NCI-H146 treated with DMSO at 0.1 percent for 48 hours (cell line): ENCODE results near the gene ZNF282.

Source experiments
- DNase-seq: peaks from one replicate; lab custom pipeline; 2025; ENCODE audit not compliant: unreplicated experiment; lab: John Stamatoyannopoulos, UW

Gene ZNF282

DNA sequence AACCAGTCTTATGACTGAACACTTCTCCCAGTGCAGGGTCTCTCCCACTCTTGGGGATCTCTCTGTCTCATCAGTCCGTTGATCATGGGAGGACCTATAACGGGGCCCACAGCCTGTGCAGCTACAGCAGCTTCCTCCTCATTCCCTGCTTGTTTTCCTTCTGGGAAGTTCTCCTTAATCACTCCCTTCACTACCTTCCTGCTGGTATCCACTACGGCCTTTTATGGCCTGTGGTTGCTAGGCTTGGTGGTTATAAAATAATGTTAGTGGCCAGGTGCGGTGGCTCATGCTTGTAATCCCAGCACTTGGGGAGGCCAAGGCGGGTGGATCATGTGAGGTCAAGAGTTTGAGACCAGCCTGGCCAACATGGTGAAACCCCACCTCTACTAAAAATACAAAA is 3.5 kb upstream of the ZNF282 start:
- no peak for DNase-seq

DNA sequence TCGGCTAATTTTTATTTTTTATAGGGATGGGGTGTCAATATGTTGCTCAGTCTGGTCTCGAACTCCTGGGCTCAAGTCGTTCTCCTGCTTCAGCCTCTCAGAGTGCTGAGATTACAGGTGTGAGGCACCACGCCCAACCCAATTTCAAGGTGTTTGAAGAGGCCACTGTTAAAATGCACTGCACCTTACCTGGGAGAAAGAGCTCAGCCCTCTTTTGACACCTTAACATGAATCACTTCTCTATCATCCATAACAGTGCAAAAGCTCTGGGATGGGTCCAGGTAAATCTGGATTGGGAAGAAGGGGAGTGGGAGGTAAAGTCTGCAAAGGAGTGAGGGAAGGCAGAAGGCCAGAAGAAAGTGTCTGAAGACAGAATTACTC is 557 bp upstream of the ZNF282 start:
- no peak for DNase-seq

DNA sequence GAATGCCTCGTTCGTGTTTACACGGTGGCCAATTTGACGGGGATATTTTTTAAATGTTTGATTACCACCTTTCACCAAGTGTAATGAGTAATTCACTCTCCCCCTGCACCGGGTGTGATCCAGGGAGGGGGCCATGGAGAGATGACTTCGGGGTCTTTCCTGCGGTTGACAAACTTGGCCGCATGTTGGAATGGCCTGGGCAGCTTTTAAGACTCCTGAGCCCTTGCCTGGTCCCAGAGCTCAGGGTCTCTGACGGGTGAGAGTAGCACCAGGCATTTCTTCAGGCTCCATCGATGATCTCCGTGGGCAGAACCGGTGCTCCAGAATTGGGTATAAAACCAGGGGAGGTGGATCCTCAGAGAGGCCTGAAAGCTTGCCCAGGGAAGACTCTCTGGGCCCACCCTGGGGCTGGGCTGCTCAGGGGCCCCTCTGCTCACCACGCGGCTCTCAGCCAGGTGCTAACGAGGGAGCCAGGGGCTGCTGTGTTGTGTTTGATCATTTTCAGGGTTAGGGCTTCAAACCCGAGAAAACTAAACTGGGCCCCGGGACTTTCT is 882 bp downstream of the ZNF282 start:
- no peak for DNase-seq

DNA sequence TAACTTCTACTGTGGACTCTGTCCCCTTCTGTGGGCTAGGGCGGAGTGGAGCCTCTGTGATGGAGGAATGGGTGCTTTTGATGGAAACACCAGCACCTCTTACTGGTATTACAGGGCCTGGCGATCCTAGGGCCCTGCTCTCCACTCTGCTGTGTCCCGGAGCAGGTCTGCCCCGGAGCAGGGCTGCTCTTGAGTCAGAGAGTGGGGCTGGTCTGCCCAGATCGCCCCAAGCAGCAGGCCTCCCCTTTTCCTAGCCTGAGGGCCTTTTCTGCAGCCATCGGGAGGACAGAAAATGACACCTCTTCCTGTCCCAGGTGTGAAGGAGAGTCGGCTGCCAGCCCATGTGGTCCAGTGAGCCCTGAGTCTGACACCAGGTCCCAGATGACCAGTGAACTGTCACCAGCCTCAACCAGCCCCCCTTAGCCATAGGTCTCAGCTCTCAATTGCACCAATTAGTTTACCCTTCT is 1.4 kb downstream of the ZNF282 start:
- no peak for DNase-seq

DNA sequence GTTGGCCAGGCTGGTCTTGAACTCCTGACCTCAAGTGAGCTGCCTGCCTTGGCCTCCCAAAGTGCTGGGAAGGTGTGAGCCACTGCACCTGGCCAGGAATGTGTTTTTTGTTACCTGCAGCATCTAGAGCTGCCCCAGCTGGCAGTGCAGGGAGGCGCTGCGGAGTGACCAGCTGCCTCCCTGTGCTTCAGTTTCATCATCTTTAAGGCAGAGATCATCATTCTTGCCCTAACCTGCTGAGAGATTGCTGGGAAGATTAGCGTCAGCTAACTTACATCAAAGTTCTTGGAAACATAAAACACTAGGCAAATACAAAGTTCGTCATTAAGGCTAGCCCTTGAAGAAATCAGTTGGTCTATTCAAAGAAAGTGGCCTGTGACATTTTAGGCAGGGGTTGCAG is 2.3 kb downstream of the ZNF282 start:
- no peak for DNase-seq

DNA sequence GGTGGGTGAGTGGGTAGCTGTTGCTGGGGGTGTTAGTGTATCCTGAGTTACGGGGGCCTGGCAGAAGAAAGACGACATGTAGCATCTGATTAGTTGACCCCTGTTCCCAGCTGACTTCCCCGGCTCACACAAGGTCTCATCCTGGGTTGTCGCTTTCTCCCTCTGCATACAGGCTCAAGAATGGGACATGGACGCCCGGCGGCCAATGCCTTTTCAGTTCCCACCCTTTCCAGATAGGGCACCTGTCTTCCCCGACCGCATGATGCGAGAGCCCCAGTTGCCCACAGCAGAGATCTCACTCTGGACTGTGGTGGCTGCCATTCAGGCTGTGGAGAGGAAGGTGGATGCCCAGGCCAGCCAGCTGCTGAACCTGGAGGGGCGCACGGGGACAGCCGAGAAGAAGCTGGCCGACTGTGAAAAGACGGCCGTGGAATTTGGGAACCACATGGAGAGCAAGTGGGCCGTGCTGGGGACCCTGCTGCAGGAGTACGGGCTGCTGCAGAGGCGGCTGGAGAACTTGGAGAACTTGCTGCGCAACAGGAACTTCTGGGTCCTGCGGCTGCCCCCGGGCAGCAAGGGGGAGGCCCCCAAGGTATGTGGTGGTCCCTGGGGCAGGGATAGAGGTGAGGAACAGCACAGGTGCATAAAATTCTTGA is 2.9 kb downstream of the ZNF282 start:
- no peak for DNase-seq

DNA sequence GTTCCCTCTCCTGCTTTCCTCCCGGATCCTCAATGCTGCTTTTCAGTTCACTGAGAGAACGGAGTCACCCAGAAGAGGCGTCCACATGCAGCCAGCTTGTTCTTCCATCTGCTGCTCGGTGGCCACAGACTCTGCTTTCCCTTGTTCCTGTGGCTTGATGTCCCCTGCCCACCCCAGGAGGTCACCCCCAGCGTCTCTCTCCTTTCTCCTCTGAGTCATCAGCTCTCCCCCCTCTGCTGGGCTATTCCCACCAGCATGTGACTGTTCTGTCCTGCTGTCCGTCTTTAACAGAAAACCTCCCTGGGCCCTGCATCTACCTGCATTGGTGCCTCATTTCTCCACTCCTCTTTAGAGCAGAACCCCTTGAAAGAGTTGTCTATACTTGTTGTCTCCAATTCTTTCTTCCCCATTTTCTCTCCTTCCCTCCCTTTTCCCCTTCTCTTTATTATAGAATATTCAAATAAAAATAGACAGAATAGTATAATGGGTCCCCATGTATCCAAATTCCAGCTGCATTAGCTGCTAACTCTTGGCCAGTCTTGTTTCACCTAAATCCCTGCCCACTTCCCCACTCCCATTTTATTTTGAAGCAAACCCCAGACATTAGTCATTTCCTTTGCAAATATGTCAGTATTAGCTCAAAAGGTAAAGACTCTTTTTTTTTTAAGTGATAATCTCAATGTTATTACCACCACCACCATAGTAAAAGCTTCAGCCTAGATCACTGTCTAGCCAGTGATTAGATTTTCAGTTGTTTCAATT is 4.1 kb downstream of the ZNF282 start:
- no peak for DNase-seq

DNA sequence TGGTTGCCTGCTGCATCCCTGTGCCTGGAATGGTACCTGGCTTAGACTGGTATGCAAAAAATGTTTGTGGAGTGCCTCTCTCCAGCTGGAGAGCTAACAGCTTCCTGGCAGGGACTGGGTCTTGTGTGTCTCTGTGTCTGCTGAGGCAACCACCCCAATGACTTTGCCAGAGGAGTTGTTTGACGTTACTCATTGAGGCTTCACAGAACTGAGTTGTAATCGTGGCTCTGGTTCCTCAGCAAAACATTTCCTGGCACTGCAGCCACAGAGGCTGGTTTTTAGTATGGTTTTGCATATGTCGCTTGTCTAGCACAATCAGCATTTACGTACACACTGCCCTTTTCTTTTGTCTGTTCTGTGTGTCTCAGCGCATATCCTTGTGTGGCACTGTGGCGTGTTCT is 7.5 kb downstream of the ZNF282 start:
- DNase-seq = no peak

DNA sequence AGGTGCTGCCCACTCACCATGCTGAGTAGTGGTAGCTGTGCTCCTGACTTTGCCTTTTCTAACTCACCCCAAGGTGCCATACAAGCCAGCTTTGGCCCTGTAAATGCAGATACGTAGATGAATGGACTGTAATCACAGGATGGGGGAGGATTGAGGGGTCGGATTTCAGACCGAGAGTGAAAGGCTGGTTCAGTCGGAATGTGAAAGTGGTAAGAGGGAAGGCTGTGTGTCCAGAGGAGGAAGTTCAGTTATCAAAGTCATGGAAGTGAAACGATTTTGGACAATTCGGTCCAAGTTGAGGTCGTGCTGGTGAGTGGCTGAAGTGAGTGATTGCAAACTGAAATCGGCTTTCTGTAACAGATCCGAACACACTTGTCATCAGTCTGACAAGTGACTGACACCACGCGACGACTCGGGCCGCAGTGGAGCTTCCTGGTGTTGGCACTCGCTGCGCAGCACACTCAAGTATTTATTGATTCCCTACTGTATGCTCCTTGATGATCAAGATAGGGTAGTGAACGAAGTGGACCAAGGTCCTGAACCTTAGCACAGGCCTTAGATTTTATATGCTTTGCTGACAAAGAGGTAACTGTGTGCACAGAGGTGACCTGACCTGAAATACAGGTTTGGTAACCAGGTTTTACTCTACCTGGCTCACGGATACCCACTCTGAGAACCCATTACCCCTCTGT is 10.5 kb downstream of the ZNF282 start:
- no peak for DNase-seq

DNA sequence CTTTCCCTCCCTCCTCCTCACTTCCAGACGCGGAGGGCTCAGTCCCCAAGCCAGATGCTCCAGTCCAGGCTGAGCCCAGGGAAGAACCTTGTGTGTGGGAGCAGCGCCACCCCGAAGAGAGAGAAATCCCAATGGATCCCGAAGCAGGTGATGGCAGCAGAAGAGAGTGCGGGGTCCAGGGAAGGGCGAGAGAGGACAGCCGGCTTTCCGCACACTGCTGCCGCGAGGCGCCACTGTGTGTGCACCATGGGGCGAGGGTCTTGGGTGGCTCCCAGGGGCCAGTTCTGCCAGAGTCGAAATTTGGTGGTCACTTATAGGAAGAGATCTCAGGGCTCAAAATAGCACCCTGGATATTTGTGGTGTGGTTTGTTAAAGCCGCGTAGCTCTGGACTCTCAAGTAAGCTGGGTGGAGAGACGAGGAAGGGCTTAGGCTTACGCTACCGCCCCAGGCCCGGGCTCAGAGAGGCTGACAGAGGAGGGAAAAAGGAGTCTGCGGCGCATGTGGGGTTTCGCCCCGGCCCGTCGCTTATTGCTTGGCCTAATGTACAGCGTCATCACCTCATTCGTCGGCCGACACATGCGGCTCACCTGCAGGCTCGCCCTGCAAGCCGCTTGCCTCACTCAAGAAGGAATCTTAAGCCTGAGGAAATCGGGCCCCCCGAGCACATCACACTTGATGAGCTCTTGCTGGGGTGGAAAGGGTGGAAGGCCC is 12.1 kb downstream of the ZNF282 start:
- DNase-seq = no peak

DNA sequence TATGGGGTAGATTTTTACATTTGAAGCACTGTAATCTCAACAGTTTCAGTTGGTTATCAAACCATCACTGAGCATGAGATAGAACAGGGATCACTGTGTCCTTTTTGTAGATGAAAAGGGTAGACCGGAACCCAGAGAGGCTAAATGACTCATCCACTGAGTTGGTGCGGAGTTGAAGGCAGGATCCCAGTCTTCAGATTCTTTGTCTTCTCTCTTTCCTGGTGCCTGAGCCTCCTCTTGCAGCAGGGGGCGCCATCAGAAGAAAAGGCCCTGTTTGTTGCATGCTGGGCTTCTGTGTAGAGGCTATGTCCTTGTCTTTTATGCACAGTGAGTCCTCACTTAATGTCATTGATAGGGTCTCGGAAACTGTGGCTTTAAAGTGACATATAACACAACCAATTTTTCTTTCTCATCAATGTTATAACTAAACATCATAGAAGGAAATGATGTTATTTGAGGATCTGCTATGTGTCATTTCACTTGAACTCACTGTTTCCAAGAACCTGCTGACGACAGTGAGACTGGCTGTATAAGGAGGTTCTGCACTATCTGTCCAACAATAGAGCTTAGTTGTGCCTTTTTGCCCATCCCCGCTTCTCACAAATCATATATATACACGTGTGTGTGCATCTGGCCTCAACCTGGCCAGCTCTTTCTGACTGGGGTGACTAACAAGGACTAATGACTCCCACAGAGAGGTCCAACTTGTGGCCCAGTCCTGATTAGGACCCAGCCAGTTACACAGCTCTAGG is 14.3 kb downstream of the ZNF282 start:
- DNase-seq = no peak

DNA sequence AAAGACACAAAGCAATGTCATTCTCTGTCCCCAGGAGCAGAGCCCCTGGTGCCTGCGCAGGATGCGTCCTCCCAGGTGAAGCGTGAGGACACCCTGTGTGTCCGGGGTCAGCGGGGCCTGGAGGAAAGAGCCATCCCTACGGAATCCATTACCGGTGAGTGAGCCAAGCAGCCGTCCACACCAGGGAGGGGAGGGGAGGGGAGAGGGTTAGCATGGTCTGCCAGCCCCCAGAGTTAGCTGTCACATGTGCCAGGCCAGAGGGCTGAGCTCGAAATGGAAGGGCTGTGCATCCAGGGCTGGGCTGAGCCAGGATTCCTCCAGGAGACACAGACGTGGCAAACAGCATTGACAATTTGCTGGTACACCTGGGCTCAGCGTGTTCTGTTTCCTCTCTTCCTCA is 15.2 kb downstream of the ZNF282 start:
- DNase-seq = no peak

DNA sequence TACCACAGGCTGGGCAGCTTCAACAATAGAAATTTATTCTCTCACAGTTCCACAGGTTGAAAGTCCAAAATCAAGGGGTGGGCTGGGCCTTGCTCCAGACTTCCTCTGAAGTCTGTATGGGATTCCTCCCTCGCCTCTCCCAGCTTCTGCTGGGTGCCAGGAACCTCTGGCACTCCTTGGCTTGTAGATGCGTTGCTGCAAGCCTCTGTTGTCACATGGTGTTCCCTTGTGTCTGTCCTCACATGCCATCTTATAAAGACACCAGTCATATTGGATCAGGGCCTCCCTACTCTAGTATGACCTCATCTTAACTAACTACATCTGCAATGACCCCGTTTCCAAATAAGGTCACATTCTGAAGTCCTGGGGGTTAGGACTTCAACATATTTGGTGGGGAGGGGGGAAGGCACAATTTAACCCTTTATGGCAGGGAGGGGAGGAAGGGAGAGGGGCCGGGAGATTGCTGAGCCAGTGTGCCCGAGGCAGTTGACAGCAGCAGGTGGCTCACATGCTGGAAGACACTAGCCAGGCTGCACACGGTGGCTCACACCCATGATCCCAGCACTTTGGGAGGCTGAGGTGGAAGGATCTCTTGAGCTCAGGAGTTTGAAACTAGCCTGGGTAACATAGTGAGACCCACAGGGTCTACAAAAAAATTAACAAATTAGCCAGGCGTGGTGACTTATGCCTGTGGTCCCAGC is 18.8 kb downstream of the ZNF282 start:
- no peak for DNase-seq

DNA sequence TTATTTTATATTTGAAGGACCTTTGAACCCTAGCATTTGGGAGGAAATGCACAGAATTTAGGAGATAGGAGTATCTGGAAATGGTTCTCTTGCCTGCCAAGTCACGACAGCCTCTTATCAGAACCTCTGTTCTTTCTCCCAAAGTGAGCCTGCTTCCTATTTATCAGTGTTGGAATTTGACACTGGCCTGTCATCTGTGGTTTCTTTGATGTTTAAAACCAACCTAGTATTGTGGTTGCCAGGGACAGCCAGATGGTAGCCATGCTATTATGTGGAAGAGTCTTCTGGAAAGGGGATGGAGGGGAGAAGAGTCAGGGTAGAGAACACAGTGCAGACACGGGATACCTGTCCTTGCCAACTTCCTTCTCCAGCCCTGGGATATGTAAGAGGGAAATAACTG is 21.1 kb downstream of the ZNF282 start:
- no peak for DNase-seq

DNA sequence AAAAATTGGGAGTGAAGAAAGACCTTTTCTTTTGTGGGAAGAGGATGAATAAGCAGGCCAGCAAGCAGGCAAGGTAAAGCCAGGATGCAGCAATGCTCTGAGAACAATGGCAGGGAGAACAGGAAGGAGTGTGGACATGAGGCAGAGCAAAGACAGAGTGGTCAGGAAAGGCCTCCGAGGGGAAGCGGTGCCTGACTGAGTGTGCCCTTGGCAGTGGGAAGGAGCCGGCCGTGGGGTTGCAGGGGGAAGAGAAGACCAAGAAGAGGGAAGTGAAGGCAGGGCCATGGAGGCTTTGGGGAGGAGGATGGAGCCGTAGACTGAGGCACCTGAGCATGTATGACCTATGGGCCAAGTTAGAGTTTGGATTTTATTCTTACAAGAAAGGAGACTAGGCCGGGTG is 22.2 kb downstream of the ZNF282 start:
- no peak for DNase-seq

DNA sequence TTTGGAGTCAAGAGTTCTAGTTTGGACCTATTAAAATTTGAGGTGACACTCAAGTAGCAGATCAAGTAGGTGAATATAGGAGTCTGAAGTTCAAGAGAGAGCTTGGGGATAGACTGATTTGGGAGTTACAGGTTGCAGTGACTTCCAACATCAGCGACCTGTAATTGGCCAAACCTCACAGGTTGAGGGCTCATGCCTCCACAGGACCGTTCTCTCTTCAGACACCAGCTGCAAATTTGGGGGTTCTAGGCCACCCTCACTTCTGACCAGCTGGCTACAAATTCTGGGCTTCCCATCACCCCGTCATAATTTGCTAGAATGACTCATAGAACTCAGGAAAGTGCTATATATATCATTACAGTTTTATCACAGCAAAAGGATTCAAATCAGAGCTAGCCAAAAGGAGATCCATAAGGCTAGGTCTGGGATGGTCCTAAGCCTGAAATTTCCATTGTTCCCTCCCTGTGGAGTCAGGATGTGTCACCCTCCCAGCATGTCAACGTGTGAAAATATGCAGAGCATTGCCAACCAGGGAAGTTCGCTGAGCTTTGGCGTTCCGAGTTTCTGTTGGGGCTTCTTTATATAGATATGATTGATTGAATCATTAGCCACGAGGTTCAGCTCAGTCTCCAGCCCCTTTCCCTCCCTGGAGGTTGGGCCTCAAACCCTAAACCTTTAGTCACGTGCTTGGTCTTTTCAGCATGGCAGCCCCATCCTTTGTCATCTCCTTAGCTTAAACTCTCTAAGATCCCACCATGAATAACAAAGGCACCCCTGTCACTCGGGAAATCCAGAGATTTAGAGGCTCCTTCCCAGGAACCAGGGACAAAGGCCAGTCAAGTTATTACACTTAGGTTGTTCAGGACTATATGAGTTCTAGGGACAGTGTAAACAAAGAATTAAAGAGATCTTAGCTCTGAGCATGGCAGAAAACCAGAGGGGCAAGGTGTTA is 23.4 kb downstream of the ZNF282 start:
- DNase-seq = no peak

DNA sequence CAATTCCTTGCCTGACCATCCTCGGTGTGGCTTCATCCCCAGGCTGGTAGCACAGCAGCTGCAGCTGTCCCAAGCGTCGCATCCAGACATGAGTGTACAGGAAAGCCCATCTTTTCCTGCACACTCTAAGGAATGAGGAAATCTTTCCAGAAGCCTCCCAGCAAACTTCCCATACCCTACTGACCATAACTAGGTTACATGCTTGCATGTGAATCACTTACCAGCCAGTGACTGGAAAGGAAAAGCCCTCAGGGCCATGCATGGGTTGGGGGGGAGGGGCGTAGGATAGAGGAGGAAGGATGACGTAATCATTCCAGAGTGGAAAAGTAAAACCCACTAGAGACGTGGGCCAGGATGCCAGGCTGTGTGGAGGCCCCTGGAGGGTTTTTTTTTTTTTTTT is 25.2 kb downstream of the ZNF282 start:
- DNase-seq = no peak

DNA sequence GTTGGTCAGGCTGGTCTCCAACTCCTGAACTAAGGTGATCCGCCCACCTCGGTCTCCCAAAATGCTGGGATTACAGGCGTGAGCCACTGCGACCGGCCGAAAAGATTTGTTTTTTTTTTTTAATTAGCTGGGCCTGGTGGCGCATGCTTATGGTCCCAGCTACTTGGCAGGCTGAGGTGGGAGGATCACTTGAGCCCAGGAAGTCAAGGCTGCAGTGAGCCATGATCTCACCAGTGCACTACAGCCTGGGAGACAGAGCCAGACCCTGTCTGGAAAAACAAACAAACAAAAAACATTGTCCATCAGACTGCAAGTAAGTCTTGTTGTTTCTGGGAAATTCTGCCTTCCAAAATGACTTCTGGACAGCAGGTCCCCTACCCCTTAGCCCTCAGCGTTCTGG is 27.8 kb downstream of the ZNF282 start:
- DNase-seq = no peak

DNA sequence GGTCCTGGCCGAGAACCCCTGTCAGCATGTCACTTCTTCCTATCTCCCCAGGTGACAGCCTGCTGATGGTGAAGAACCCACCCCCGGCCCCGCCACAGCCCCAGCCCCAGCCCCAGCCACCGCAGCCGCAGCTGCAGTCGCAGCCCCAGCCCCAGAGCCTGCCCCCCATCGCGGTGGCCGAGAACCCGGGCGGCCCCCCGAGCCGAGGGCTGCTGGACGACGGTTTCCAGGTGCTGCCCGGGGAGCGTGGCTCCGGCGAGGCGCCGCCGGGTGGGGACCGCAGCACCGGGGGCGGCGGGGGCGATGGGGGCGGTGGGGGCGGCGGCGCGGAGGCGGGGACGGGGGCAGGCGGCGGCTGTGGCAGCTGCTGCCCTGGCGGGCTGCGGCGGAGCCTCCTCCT is 28.4 kb downstream of the ZNF282 start:
- DNase-seq = no peak
